ENCODE measurements around the gene OVOL2.
A peak's percentile ranks its signal among the peaks of the same experiment; 100 is the strongest.

OVOL2 gene

DNA sequence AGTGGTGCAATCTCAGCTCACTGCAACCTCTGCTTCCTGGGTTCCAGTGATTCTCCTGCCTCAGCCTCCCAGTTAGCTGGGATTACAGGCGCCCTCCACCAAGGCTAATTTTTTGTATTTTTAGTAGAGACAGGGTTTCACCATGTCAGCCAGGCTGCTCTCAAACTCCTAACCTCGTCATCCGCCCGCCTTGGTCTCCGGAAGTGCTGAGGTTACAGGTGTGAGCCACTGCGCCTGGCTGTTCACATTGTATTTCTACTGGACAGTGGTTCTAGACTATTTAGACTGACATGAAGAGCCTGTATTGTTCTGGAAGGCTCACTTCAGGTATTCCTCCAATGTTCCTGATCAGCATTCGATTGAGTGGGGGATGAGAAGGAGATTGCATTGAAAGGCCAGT lies 14.8 kb upstream of the OVOL2 start:
- DNase-seq (ENCODE audit: low read depth) = no peak
- no peak overlapping the region for H3K4me3 ChIP-seq (ENCODE audit: low read depth, low read length)
- no peak for TF ChIP-seq CTCF (conservative IDR thresholded peaks at IDR 0.05; ENCODE audit: low read depth, low read length)

GRCh38 chr20:18066421-18067333 lies 9.0 kb upstream of the OVOL2 start:
- H3K4me3 ChIP-seq (ENCODE audit: low read depth, low read length) = no peak overlapping the region
- peak; percentile 22 for TF ChIP-seq CTCF (conservative IDR thresholded peaks at IDR 0.05; ENCODE audit: low read depth, low read length)
- DNase-seq (ENCODE audit: low read depth) = peak; percentile 18

DNA sequence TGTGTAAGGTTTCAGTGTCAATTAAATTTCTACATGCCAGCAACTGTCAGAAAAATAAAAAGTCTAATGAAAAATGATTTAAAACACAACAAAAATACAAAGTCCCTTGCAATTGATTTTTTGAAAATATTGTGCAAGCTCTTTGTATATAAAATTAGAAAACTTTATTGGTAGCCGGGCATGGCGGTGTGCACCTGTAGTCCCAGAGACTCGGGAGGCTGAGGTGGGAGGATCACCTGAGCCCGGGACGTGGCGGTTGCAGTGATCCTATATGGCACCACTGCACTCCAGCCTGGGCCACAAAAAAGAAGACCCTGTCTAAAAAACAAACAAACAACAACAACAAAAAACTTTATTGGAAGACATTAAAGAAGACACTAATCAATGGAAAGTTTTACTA lies 6.0 kb upstream of the OVOL2 start:
- TF ChIP-seq CTCF (conservative IDR thresholded peaks at IDR 0.05; ENCODE audit: low read depth, low read length) = no peak
- DNase-seq (ENCODE audit: low read depth) = no peak
- H3K4me3 ChIP-seq (ENCODE audit: low read depth, low read length) = no peak overlapping the region

DNA sequence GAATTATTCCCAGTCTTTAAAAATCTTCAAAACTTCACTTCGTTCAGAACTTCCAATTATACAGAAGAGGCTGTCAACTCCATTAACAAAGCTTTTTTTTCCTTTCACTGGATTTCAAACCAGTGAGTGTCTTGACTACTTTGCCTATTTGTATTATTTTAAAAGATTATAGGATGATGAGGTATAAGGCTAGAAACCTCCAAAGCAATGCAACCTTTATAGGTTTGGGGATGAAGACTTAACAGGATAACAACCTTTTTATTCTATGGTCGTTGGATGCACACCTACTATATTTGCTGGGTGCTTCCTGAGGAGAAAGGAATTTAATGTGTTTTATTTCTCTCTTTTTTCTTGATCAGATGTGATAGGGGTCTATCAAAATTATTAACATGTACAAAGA lies 1.9 kb upstream of the OVOL2 start:
- H3K4me3 ChIP-seq (ENCODE audit: low read depth, low read length) = no peak overlapping the region
- no peak for DNase-seq (ENCODE audit: low read depth)
- TF ChIP-seq CTCF (conservative IDR thresholded peaks at IDR 0.05; ENCODE audit: low read depth, low read length) = no peak

GRCh38 chr20:18058661-18059467 lies 1.1 kb upstream of the OVOL2 start:
- no peak for TF ChIP-seq CTCF (conservative IDR thresholded peaks at IDR 0.05; ENCODE audit: low read depth, low read length)
- H3K4me3 ChIP-seq (ENCODE audit: low read depth, low read length) = no peak overlapping the region
- no peak for DNase-seq (ENCODE audit: low read depth)

DNA sequence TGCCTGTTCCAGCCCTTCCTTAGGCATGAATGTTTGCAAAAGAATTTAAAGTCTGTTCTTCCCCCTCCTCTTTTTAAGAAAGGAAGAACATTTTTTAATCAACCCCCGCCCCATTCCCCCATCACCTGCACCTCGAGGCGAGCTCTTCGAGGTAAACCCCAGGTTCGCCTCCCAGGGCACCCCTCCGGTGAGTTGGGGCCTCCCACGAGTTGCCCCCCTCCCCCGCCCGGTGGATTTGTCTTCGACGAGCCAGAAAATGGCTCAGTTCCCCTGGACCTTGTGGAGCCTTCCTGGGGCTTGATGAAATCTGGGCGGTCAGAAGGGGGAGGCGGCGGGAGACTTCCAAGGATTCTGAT lies 256 bp upstream of the OVOL2 start:
- no peak overlapping the region for H3K4me3 ChIP-seq (ENCODE audit: low read depth, low read length)
- no peak for TF ChIP-seq CTCF (conservative IDR thresholded peaks at IDR 0.05; ENCODE audit: low read depth, low read length)
- no peak for DNase-seq (ENCODE audit: low read depth)

All from choroid plexus epithelial cell (primary cell).